ENCODE data around the gene KCNK3.

- no peak for TF ChIP-seq BRCA1 (IDR thresholded peaks at IDR 0.05; ENCODE audit: low read depth, low read length)
- TF ChIP-seq, protein P1, sequence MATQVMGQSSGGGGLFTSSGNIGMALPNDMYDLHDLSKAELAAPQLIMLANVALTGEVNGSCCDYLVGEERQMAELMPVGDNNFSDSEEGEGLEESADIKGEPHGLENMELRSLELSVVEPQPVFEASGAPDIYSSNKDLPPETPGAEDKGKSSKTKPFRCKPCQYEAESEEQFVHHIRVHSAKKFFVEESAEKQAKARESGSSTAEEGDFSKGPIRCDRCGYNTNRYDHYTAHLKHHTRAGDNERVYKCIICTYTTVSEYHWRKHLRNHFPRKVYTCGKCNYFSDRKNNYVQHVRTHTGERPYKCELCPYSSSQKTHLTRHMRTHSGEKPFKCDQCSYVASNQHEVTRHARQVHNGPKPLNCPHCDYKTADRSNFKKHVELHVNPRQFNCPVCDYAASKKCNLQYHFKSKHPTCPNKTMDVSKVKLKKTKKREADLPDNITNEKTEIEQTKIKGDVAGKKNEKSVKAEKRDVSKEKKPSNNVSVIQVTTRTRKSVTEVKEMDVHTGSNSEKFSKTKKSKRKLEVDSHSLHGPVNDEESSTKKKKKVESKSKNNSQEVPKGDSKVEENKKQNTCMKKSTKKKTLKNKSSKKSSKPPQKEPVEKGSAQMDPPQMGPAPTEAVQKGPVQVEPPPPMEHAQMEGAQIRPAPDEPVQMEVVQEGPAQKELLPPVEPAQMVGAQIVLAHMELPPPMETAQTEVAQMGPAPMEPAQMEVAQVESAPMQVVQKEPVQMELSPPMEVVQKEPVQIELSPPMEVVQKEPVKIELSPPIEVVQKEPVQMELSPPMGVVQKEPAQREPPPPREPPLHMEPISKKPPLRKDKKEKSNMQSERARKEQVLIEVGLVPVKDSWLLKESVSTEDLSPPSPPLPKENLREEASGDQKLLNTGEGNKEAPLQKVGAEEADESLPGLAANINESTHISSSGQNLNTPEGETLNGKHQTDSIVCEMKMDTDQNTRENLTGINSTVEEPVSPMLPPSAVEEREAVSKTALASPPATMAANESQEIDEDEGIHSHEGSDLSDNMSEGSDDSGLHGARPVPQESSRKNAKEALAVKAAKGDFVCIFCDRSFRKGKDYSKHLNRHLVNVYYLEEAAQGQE (IDR thresholded peaks at IDR 0.05; ENCODE audit: low read depth, low read length), result no peak
Observed at GRCh38 chr2:26764906-26765305, 72.4 kb downstream of the KCNK3 start.
